Smooth muscle cell (in vitro differentiated cells): ENCODE data around the gene EARS2. TPM values are rescaled to one million over a fixed set of nuclear protein-coding genes. Genes with fewer than 3 reads are reported as not detected.

Source experiments
- DNase-seq: peaks from one replicate; lab custom pipeline; 2025; ENCODE audit not compliant: unreplicated experiment; lab: John Stamatoyannopoulos, UW
- H2AFZ ChIP-seq: fragments of 200-600 bp; sonication (generic); 2 replicates; pipeline ENCODE4 v1.6.0; 2016; ENCODE audit warnings: antibody characterized with exemption, low read depth, mild to moderate bottlenecking
- H3F3A ChIP-seq: fragments of 200-600 bp; sonication (generic); 2 replicates; pipeline ENCODE4 v1.6.0; 2017; ENCODE audit warnings: antibody characterized with exemption, low read depth
- H3K27ac ChIP-seq: fragments of 200-600 bp; sonication (generic); 2 replicates; pipeline ENCODE4 v1.5.1; 2016; ENCODE audit warnings: low read depth, mild to moderate bottlenecking
- H3K27me3 ChIP-seq: fragments of 200-600 bp; sonication (generic); 2 replicates; pipeline ENCODE4 v1.6.1; 2016; ENCODE audit warnings: low read depth, mild to moderate bottlenecking
- H3K36me3 ChIP-seq: fragments of 200-600 bp; sonication (generic); 2 replicates; pipeline ENCODE4 v1.5.1; 2016; ENCODE audit warnings: low read depth
- H3K4me1 ChIP-seq: fragments of 200-600 bp; sonication (generic); 2 replicates; pipeline ENCODE4 v1.5.1; 2016; ENCODE audit warnings: low read depth
- H3K4me2 ChIP-seq: fragments of 200-600 bp; sonication (generic); 2 replicates; pipeline ENCODE4 v1.6.0; 2016; ENCODE audit warnings: mild to moderate bottlenecking
- H3K4me3 ChIP-seq: fragments of 200-600 bp; sonication (generic); 2 replicates; pipeline ENCODE4 v1.5.1; 2016; ENCODE audit warnings: mild to moderate bottlenecking
- H3K79me2 ChIP-seq: fragments of 200-600 bp; sonication (generic); 2 replicates; pipeline ENCODE4 v1.6.0; 2016; ENCODE audit warnings: low read depth, mild to moderate bottlenecking
- H3K9ac ChIP-seq: fragments of 200-600 bp; sonication (generic); 2 replicates; pipeline ENCODE4 v1.6.0; 2016; ENCODE audit warnings: low read depth
- H3K9me3 ChIP-seq: fragments of 200-600 bp; sonication (generic); replicated peaks from 2 replicates; pipeline ENCODE4 v1.5.1; 2016; ENCODE audit warnings: low read depth
- H4K20me1 ChIP-seq: fragments of 200-600 bp; sonication (generic); 2 replicates; pipeline ENCODE4 v1.6.0; 2016; ENCODE audit warnings: low read depth
- CTCF ChIP-seq: fragments of 200-600 bp; sonication (generic); IDR thresholded peaks from 2 replicates; pipeline ENCODE4 v1.5.1; 2017; ENCODE audit warnings: borderline replicate concordance, mild to moderate bottlenecking, antibody characterized with exemption; ENCODE audit not compliant: insufficient read depth, poor library complexity, severe bottlenecking
- WGBS: methylation state at CpG from one replicate; pipeline ENCODE4 v1.1.7; 2016; ENCODE audit warnings: low lambda C conversion rate; 5-methylcytosine and 5-hydroxymethylcytosine counted together
- polyA plus RNA-seq: library from polyadenylated mRNA; unstranded; fragments of >200 nt; fragmentation: Nextera tagmentation; extraction: Ambion mirVana; gene quantifications from 2 replicates; pipeline ENCODE4 v1.2.1, GENCODE V29; 2016
- total RNA-seq: library from RNA; depleted of rRNA; stranded (reverse); fragments of >200 nt; gene quantifications from 2 replicates; pipeline ENCODE4 v1.2.3, GENCODE V29; 2014

The EARS2 gene
- total and polyA plus RNA-seq, 2 experiments from 2014 or later: 13.0 to 32.8 TPM

- Histone ChIP-seq H3K4me1 (no peaks in the 10 kb centered on the region), H3K36me3 (peaks cover 4% of the 10 kb centered on the region), H3K79me2 (no peaks in the 10 kb centered on the region), H3F3A (peaks cover 8% of the 10 kb centered on the region), H3K9me3 (no peaks in the 10 kb centered on the region), H2AFZ (no peak overlapping the region), H4K20me1 (no peaks in the 10 kb centered on the region), H3K27me3 (no peaks in the 10 kb centered on the region), H3K27ac (no peak overlapping the region), H3K4me2 (no peak overlapping the region), H3K9ac (no peak overlapping the region), H3K4me3 (no peak overlapping the region)
- TF ChIP-seq CTCF: no peak
- WGBS: 98% methylated on average over 19 of the region's 19 CpGs
- DNase-seq: no peak
These were observed 22.0 kb downstream of the EARS2 start for GRCh38 chr16:23534868-23535860.

DNA sequence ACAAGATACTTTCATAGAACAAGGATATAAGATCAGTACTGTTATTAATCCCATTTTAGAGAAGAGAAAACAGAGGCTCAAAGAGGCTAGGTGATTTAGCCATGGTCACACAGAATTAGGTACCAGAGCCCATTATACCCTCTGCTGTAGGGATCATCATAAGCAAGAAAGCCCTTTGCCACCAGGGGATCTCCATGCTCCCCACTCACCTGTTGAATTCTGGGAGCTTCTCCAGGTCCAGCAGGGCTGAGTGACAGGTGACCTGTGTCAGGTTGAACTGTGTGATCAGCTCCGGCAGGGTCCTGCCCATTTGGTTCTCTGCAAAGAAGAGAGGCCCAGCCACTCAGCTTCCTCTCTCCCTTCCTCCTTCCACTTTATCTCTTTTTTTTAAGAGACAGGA is 24.7 kb downstream of the EARS2 start:
- Histone ChIP-seq H3K36me3 (peaks cover 11% of the 10 kb centered on the region), H3K9ac (no peak overlapping the region), H3K4me3 (no peak overlapping the region), H3K27ac (no peak overlapping the region), H3K9me3 (no peaks in the 10 kb centered on the region), H3K4me1 (no peaks in the 10 kb centered on the region), H3K79me2 (no peaks in the 10 kb centered on the region), H3K27me3 (no peaks in the 10 kb centered on the region), H3K4me2 (no peak overlapping the region), H4K20me1 (no peaks in the 10 kb centered on the region), H2AFZ (no peak overlapping the region), H3F3A (no peaks in the 10 kb centered on the region)
- WGBS: 100% methylated on average over 1 of the region's 1 CpG
- no peak for TF ChIP-seq CTCF
- DNase-seq: no peak

- Histone ChIP-seq H4K20me1 (no peaks in the 10 kb centered on the region), H3K4me2 (no peak overlapping the region), H3K27ac (no peak overlapping the region), H2AFZ (no peak overlapping the region), H3K9me3 (no peaks in the 10 kb centered on the region), H3K79me2 (no peaks in the 10 kb centered on the region), H3K4me3 (no peak overlapping the region), H3K9ac (no peak overlapping the region), H3F3A (no peaks in the 10 kb centered on the region), H3K36me3 (peaks cover 11% of the 10 kb centered on the region), H3K4me1 (no peaks in the 10 kb centered on the region), H3K27me3 (no peaks in the 10 kb centered on the region)
- 98% methylated on average over 5 of the region's 5 CpGs for WGBS
- TF ChIP-seq CTCF: no peak
- DNase-seq: no peak
These were observed 27.1 kb downstream of the EARS2 start for GRCh38 chr16:23530062-23530461.
